Transverse colon (tissue), 4 donors: ENCODE results near the gene SUMF1.

Source experiments
- POLR2A ChIP-seq: fragments of 450-650 bp; IDR thresholded peaks from one replicate; pipeline ENCODE4 v1.6.1; 2016; ENCODE audit warnings: antibody characterized with exemption, mild to moderate bottlenecking, moderate library complexity
- POLR2AphosphoS5 ChIP-seq, 3 donors: sonication (generic); formaldehyde crosslinking; IDR thresholded peaks; one replicate each; pipeline ENCODE4 v1.6.1; 2016; ENCODE audit warnings: antibody characterized with exemption in 3 of 3
- TF ChIP-seq, protein P1 (sequence below), 5 experiments: fragments of 200-600 bp in 3 of 5; fragments of 450-650 bp in 2 of 5; sonication (generic) in 3 of 5; IDR thresholded peaks; 1 replicate in 2 of 5; 2 replicates in 3 of 5; pipeline ENCODE4 v1.5.1; 2016 to 2017; ENCODE audit warnings: antibody characterized with exemption in 5 of 5, inconsistent platforms in 3 of 5, mild to moderate bottlenecking in 2 of 5, moderate library complexity in 1 of 5

DNA sequence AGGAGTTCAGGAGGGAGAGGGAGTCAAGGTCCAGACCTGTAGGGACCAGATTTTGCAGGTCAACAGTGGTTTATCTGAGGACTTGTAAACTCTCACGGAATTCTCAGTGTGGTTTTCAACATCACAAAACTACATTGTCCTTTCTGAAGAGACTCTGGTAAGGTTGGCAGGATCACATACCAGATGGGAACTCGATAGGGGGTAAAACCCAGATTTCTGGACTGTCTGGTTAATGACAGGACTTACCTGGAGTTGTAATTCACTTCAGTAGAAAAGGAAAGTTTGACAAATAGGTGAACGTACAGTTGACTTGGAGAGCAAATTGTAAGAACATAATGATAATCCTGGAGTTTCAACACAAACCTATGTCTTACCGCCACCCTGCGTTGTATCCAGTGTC is 31.4 kb upstream of the SUMF1 start:
- TF ChIP-seq, protein P1, sequence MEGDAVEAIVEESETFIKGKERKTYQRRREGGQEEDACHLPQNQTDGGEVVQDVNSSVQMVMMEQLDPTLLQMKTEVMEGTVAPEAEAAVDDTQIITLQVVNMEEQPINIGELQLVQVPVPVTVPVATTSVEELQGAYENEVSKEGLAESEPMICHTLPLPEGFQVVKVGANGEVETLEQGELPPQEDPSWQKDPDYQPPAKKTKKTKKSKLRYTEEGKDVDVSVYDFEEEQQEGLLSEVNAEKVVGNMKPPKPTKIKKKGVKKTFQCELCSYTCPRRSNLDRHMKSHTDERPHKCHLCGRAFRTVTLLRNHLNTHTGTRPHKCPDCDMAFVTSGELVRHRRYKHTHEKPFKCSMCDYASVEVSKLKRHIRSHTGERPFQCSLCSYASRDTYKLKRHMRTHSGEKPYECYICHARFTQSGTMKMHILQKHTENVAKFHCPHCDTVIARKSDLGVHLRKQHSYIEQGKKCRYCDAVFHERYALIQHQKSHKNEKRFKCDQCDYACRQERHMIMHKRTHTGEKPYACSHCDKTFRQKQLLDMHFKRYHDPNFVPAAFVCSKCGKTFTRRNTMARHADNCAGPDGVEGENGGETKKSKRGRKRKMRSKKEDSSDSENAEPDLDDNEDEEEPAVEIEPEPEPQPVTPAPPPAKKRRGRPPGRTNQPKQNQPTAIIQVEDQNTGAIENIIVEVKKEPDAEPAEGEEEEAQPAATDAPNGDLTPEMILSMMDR (IDR thresholded peaks at IDR 0.05): no peak
- TF ChIP-seq POLR2A (no peak), POLR2AphosphoS5 (IDR thresholded peaks at IDR 0.05) (no peak)
